HFF-Myc (cell line): Measurements from ENCODE around the gene ASB10.

ENCODE experiments used
- DNase-seq: peaks from one replicate; pipeline ENCODE4 v3.0.0-alpha.2; 2011; ENCODE audit warnings: low read depth; ENCODE audit errors: extremely low read depth
- H3K4me3 ChIP-seq: replicated peaks from 2 replicates; pipeline ENCODE4 v1.5.1; 2011; ENCODE audit warnings: low read depth, mild to moderate bottlenecking, control low read depth, low read length
- TF ChIP-seq, protein P1 (sequence below): IDR thresholded peaks from 2 replicates; pipeline ENCODE4 v1.5.1; 2012; ENCODE audit warnings: mild to moderate bottlenecking, low read depth, low read length, control low read depth; ENCODE audit errors: missing control alignments

ASB10 gene

DNA sequence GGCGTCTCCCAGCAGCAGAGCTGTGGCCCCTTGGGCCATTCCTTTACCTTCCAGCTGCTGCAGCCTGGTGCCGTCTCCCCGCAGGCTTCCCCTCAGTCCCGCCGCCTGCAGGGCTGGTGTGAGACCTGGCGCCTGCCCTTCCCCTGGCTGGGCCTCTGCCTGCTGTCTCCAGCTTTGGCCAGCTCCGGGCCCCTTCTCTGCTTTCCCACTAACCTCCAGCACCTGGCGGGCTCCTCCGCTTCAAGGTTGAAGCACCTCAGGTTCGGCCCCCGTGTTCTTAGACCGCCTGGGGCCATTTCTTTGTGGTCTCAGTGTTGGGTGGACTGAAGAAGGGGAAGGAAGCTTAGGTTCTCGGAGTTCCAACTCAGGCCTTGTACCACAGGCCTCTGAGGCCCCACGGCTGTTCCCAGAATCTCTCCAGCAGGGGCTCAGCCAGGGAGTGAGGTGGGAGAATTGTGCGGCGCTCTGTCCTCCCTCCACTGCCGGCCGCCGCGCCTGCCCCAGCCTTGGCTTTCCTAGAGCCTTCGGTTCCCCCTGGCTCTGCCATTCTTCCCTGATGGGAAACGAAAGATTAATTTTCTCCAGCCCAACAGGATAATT, 49.9 kb downstream of the ASB10 start:
- no peak overlapping the region for H3K4me3 ChIP-seq
- TF ChIP-seq, protein P1, sequence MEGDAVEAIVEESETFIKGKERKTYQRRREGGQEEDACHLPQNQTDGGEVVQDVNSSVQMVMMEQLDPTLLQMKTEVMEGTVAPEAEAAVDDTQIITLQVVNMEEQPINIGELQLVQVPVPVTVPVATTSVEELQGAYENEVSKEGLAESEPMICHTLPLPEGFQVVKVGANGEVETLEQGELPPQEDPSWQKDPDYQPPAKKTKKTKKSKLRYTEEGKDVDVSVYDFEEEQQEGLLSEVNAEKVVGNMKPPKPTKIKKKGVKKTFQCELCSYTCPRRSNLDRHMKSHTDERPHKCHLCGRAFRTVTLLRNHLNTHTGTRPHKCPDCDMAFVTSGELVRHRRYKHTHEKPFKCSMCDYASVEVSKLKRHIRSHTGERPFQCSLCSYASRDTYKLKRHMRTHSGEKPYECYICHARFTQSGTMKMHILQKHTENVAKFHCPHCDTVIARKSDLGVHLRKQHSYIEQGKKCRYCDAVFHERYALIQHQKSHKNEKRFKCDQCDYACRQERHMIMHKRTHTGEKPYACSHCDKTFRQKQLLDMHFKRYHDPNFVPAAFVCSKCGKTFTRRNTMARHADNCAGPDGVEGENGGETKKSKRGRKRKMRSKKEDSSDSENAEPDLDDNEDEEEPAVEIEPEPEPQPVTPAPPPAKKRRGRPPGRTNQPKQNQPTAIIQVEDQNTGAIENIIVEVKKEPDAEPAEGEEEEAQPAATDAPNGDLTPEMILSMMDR: no peak
- DNase-seq: no peak

- H3K4me3 ChIP-seq: no peak overlapping the region
- DNase-seq: no peak
- TF ChIP-seq, protein P1: no peak
These were observed 50.9 kb downstream of the ASB10 start for GRCh38 chr7:151135866-151136843.

GRCh38 chr7:151135525-151135845, 51.6 kb downstream of the ASB10 start:
- no peak for DNase-seq
- TF ChIP-seq, protein P1: no peak
- no peak overlapping the region for H3K4me3 ChIP-seq

DNA sequence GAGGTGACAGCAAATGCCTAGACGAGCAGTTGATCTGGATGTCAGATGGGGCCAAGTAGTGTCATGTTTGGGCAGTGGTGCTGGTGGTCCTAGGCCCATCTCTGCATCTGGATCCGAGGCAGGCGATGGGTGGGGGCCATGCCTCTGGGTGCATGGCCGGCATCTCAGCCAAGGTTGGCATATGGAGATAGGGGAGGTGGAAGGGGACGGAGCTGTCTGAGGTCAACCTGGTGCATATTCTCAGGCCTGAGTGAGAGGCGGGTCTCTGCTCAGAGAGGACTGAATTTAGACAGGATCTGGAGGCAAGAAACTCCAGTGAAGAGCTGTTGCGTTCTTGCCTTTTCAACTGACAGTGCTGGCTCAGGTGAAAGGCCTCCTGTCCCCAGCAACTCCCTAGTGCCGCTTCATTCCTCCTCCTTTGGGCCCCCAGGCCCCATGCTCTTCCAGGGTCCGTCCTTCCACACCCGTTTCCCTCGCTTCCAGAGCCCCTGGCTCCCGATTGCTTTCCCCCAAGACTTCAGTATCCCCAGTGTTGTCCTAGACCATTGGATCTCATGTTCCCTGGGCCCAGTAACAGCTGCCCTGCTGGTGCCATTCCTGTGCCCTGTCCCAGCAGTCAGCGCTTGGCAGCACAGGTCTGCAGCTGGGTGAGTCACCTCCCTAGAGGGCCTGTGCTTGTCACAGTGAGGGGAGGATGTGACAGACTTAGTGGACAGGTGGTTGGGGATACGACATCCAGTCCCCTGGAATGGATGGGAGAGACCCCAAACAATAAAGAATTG, 52.1 kb downstream of the ASB10 start:
- TF ChIP-seq, protein P1: no peak
- DNase-seq: no peak
- no peak overlapping the region for H3K4me3 ChIP-seq

GRCh38 chr7:151133986-151134742, 52.9 kb downstream of the ASB10 start:
- H3K4me3 ChIP-seq: no peak overlapping the region
- no peak for DNase-seq
- TF ChIP-seq, protein P1: no peak

DNA sequence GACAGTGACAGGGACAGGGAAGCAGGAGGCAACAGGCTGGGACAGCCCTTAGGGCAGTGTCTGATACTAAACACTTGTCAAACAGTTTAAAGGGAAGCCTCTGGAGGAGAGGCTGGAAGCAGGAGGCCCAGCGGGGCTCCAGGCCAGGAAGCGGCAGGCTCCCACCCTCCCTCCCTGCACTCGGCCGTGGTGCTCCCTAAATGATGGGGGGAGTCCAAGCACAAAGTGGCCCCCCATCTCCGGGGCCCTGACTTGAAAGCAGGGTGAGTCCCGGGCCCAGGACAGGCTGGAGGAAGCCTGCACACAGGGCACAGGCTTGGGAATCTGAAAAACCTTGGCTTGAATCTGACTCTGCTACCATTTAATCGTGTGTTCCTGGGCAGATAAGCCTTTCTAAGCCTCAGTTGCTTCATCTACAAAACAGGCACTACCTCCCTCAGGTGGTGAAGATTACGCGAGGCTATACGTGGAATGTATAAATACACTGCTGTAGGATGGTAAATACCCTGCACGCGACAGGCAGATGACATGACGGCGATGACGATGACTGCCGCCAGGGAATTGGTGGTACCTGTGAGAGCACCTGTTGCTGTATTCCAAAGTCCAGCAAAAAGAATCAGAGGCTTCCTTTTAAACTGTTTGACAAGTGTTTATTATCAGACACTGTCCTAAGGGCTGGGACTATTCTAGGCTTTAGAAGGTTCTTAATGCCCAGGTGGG, 53.6 kb downstream of the ASB10 start:
- TF ChIP-seq, protein P1: no peak
- DNase-seq: no peak
- H3K4me3 ChIP-seq: no peak overlapping the region
